Skeletal muscle cell (primary cell): Measurements from ENCODE around the gene RXFP3.

Experiments
- DNase-seq: peaks from one replicate; pipeline ENCODE4 v3.0.0-alpha.2; 2010; ENCODE audit warnings: low read depth
- H3K4me3 ChIP-seq: 2 replicates; pipeline ENCODE4 v1.5.1; 2011; ENCODE audit warnings: low read depth, mild to moderate bottlenecking, control low read depth, low read length, moderate library complexity

The RXFP3 gene

GRCh38 chr5:33975852-33976251 is 39.7 kb downstream of the RXFP3 start:
- H3K4me3 ChIP-seq: no peak overlapping the region
- no peak for DNase-seq

DNA sequence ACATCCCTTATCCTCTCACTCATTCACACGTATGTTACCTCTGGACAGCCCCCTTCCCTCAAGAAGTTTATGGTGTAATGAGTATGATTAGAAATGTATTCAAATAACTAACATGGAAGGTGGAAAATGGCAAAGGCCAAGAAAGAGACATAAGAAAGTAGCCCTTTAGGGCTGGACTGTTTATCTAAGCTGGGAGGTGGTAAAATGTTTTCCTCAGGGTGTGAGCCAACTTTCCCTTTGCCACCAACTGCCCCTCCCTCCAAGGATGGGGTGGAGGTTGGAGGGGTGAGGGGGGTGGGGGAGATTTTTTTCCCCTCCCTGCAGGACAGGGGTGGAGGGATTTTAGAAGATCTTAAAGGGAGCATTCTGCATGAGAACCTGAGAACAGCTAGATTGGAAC is 40.1 kb downstream of the RXFP3 start:
- no peak for DNase-seq
- no peak overlapping the region for H3K4me3 ChIP-seq

GRCh38 chr5:33978306-33978705 is 42.1 kb downstream of the RXFP3 start:
- H3K4me3 ChIP-seq: no peak overlapping the region
- no peak for DNase-seq

GRCh38 chr5:33980030-33980429 is 43.8 kb downstream of the RXFP3 start:
- no peak for DNase-seq
- no peak overlapping the region for H3K4me3 ChIP-seq

DNA sequence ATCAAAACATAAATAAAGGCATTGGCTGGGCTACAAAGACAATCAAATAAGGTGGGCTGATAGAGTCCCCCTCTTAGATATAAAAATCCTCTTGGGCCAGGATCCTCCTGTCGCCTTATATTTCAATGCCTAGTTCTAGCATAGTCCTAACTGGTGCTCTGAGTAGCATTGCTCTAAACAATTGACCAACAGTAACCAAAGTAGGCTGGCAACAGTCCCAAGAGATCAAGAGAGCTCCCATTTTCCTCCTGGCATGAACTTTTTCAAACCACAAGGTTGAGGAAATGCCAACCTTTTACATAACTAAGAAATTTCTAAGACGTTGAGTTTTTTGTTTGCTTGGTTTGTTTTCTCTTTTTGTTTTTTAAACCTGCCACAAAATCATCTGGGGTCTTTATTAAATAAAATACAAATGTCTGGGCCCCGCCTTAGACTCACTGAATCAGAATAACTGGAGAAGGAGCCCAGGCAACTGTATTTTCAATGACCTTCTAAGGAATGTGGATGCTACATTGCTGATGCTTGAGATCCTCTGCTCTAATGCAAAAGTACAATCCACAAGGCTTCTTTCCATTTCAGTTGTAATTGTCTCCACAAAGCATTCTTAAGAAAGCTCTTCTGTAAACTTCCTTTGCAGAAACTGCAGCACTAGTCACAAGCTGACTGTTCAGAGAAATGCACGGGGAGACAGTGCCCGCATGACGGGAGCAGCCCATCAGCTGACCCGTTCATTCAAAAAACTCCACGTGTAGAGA is 45.4 kb downstream of the RXFP3 start:
- DNase-seq: no peak

DNA sequence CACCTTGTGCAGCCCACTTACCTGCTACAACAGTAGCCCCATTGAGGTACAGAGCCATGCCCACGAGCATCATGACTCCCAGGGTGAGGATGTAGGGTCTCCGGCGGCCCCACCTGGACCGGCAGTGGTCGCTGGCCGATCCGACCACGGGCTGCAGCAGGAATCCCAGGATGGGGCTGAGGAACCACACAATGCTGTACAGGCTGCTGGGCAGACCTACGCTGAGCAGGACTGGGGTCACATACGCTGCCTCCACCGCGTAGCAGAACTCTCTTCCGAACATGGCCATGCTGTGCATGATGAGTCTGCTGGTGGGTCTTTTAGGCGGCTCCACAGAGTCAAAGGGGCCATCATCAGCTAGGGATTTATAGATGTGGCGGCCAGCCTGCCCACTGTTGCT is 48.0 kb downstream of the RXFP3 start:
- DNase-seq: no peak
- no peak overlapping the region for H3K4me3 ChIP-seq

More for the DNA sequence above, 45.4 kb downstream of the RXFP3 start:
- H3K4me3 ChIP-seq: no peak overlapping the region

- no peak within 1 kb of the TSS for H3K4me3 ChIP-seq
- DNase-seq: no peak
Observed at GRCh38 chr5:33984671-33985124, 48.5 kb downstream of the RXFP3 start, which contains the start of gene SLC45A2. Gene SLC45A2 (minus strand): TSS chr5:33984693. CDS start chr5:33984583, 110 bp downstream.

DNA sequence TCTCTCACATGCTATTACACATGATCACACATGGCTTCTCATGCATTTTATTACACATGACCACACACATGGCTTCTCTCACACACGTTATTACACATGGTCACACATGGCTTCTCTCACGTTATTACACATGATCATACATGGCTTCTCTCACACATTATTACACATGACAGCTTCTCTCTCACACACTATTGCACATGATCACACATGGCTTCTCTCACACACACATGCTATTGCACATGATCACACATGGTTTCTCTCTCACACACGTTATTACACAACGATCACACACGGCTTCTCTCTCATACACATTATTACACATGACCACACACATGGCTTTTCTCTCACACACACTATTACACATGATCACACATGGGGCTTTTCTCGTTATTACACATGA is 49.3 kb downstream of the RXFP3 start:
- DNase-seq: no peak
- no peak overlapping the region for H3K4me3 ChIP-seq
